WTC11 (cell line): ENCODE measurements around the gene CHADL. TPM values are rescaled to one million over a fixed set of nuclear protein-coding genes. Genes with fewer than 3 reads are reported as not detected.

Source experiments
- ATAC-seq: fragments of 200-7000 bp; cut with Tn5 transposase; 2 replicates; pipeline ENCODE4 v1.10.0; 2021; ENCODE audit warnings: mild to moderate bottlenecking, moderate library complexity
- CTCF ChIA-PET: fragments of 300-600 bp; sonication (Branson Sonifier 250); formaldehyde crosslinking; loops from one replicate; lab custom pipeline; 2021; ENCODE audit warnings: antibody characterized with exemption; lab: Charles Lee
- POLR2A ChIA-PET: fragments of 350-600 bp; sonication (Branson Sonifier 250); formaldehyde crosslinking; loops from one replicate; lab custom pipeline; 2021; ENCODE audit warnings: antibody characterized with exemption; lab: Charles Lee
- DNase-seq: peaks from one replicate; pipeline ENCODE4 v3.0.0; 2021; ENCODE audit warnings: low spot score
- H3K27ac Mint-ChIP-seq: 2 replicates; pipeline ENCODE4 v1.8.0; 2021; ENCODE audit warnings: mixed read lengths
- H3K27me3 Mint-ChIP-seq: 2 replicates; pipeline ENCODE4 v1.8.0; 2021; ENCODE audit warnings: low read depth, mild to moderate bottlenecking, moderate library complexity, mixed read lengths
- H3K36me3 Mint-ChIP-seq: 2 replicates; pipeline ENCODE4 v1.8.0; 2021; ENCODE audit warnings: mixed read lengths
- H3K4me1 Mint-ChIP-seq: 2 replicates; pipeline ENCODE4 v1.8.0; 2022; ENCODE audit warnings: mixed read lengths
- H3K4me3 Mint-ChIP-seq: 2 replicates; pipeline ENCODE4 v1.8.0; 2021; ENCODE audit warnings: mild to moderate bottlenecking, moderate library complexity, mixed read lengths
- H3K9me3 Mint-ChIP-seq: 2 replicates; pipeline ENCODE4 v1.8.0; 2021; ENCODE audit warnings: mixed read lengths
- CREB1 ChIP-seq: sonication (generic); formaldehyde crosslinking; IDR thresholded peaks from 2 replicates; pipeline ENCODE4 v1.8.0; 2023; ENCODE audit warnings: mild to moderate bottlenecking, missing genetic modification reagents
- E2F5 ChIP-seq: sonication (generic); formaldehyde crosslinking; IDR thresholded peaks from 2 replicates; pipeline ENCODE4 v1.8.1; 2022; ENCODE audit warnings: mild to moderate bottlenecking, moderate library complexity, missing genetic modification reagents
- EMX1 ChIP-seq: fragments of 250-450 bp; sonication (Bioruptor Pico); IDR thresholded peaks from 2 replicates; pipeline ENCODE4 v1.8.0; 2021; ENCODE audit warnings: mild to moderate bottlenecking
- FOXP1 ChIP-seq: sonication (generic); formaldehyde crosslinking; IDR thresholded peaks from 2 replicates; pipeline ENCODE4 v1.8.0; 2022; ENCODE audit warnings: missing genetic modification reagents, mild to moderate bottlenecking, moderate library complexity, borderline replicate concordance
- HMGA2 ChIP-seq: fragments of 250-450 bp; sonication (Bioruptor Pico); IDR thresholded peaks from 2 replicates; pipeline ENCODE4 v1.4.0; 2021; ENCODE audit warnings: mild to moderate bottlenecking, moderate library complexity
- JAZF1 ChIP-seq: fragments of 250-450 bp; sonication (Bioruptor Pico); IDR thresholded peaks from 2 replicates; pipeline ENCODE4 v1.9.0; 2021; ENCODE audit warnings: moderate library complexity, mild to moderate bottlenecking, inconsistent platforms
- TCF7 ChIP-seq: sonication (generic); formaldehyde crosslinking; IDR thresholded peaks from 2 replicates; pipeline ENCODE4 v1.8.0; 2022; ENCODE audit warnings: mild to moderate bottlenecking, low read depth, missing genetic modification reagents, moderate library complexity
- TEAD4 ChIP-seq: sonication (generic); formaldehyde crosslinking; IDR thresholded peaks from 2 replicates; pipeline ENCODE4 v1.8.0; 2022; ENCODE audit warnings: mild to moderate bottlenecking, missing genetic modification reagents
- USF1 ChIP-seq: sonication (generic); formaldehyde crosslinking; IDR thresholded peaks from 2 replicates; pipeline ENCODE4 v1.8.0; 2022; ENCODE audit warnings: mild to moderate bottlenecking, missing genetic modification reagents
- ZBTB21 ChIP-seq: sonication (generic); formaldehyde crosslinking; IDR thresholded peaks from 2 replicates; pipeline ENCODE4 v1.8.1; 2023; ENCODE audit warnings: mild to moderate bottlenecking, missing genetic modification reagents, borderline replicate concordance
- ZNF138 ChIP-seq: sonication (generic); formaldehyde crosslinking; conservative IDR thresholded peaks from 2 replicates; pipeline ENCODE4 v1.8.1; 2022; ENCODE audit warnings: mild to moderate bottlenecking, moderate library complexity, missing genetic modification reagents
- ZNF396 ChIP-seq: fragments of 250-450 bp; sonication (Bioruptor Pico); IDR thresholded peaks from 2 replicates; pipeline ENCODE4 v1.8.0; 2021; ENCODE audit warnings: mild to moderate bottlenecking, moderate library complexity, borderline replicate concordance
- ZNF416 ChIP-seq: fragments of 250-450 bp; sonication (Bioruptor Pico); IDR thresholded peaks from 2 replicates; pipeline ENCODE4 v1.9.0; 2021; ENCODE audit warnings: mild to moderate bottlenecking, inconsistent platforms
- ZNF512 ChIP-seq: sonication (generic); formaldehyde crosslinking; IDR thresholded peaks from 2 replicates; pipeline ENCODE4 v1.8.1; 2022; ENCODE audit warnings: missing genetic modification reagents, borderline replicate concordance
- total RNA-seq: library from RNA; stranded (reverse); gene quantifications from 3 replicates; pipeline ENCODE4 v1.2.3, GENCODE V29; 2021
- TF ChIP-seq, protein P1 (sequence below): fragments of 250-450 bp; sonication (Bioruptor Pico); IDR thresholded peaks from 2 replicates; pipeline ENCODE4 v2.1.2; 2022; ENCODE audit warnings: mild to moderate bottlenecking, moderate library complexity
- TF ChIP-seq, protein P2 (sequence below): sonication (generic); formaldehyde crosslinking; IDR thresholded peaks from 2 replicates; pipeline ENCODE4 v1.8.0; 2022; ENCODE audit warnings: mild to moderate bottlenecking, missing genetic modification reagents
- TF ChIP-seq, protein P3 (sequence below): fragments of 250-450 bp; sonication (Bioruptor Pico); IDR thresholded peaks from 2 replicates; pipeline ENCODE4 v1.9.0; 2021; ENCODE audit warnings: mild to moderate bottlenecking
- TF ChIP-seq, protein P4 (sequence below): fragments of 250-450 bp; sonication (Bioruptor Pico); IDR thresholded peaks from 2 replicates; pipeline ENCODE4 v1.8.0; 2021; ENCODE audit warnings: mild to moderate bottlenecking
- TF ChIP-seq, protein P5 (sequence below): sonication (generic); formaldehyde crosslinking; IDR thresholded peaks from 2 replicates; pipeline ENCODE4 v1.8.0; 2022; ENCODE audit warnings: mild to moderate bottlenecking, missing genetic modification reagents

Gene CHADL
- total RNA-seq, 1 experiment from 2014 or later: 1.2 TPM

GRCh38 chr22:41271787-41272186 is 31.1 kb upstream of the CHADL start:
- Mint-ChIP-seq H3K4me1 (no peaks in the 10 kb centered on the region), H3K27me3 (no peaks in the 10 kb centered on the region), H3K36me3 (peaks cover 79% of the 10 kb centered on the region), H3K9me3 (no peaks in the 10 kb centered on the region), H3K27ac (no peak overlapping the region), H3K4me3 (no peak overlapping the region)
- CTCF ChIA-PET: interaction anchor here (1.5 kb wide), 1 partner anchor 34 kb away, joined by 3 read pairs; no protein-coding TSS in a partner anchor
- DNase-seq: no peak
- POLR2A ChIA-PET: no interaction called here
- no peak; the same call in none of the 2 replicates for ATAC-seq
- TF ChIP-seq, protein P1, sequence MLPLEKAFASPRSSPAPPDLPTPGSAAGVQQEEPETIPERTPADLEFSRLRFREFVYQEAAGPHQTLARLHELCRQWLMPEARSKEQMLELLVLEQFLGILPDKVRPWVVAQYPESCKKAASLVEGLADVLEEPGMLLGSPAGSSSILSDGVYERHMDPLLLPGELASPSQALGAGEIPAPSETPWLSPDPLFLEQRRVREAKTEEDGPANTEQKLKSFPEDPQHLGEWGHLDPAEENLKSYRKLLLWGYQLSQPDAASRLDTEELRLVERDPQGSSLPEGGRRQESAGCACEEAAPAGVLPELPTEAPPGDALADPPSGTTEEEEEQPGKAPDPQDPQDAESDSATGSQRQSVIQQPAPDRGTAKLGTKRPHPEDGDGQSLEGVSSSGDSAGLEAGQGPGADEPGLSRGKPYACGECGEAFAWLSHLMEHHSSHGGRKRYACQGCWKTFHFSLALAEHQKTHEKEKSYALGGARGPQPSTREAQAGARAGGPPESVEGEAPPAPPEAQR (CRISPR knock-in tag): no peak
- no peak for TF ChIP-seq E2F5 (CRISPR knock-in tag)
- TF ChIP-seq ZNF138 (CRISPR knock-in tag): no peak
- TF ChIP-seq, protein P2, sequence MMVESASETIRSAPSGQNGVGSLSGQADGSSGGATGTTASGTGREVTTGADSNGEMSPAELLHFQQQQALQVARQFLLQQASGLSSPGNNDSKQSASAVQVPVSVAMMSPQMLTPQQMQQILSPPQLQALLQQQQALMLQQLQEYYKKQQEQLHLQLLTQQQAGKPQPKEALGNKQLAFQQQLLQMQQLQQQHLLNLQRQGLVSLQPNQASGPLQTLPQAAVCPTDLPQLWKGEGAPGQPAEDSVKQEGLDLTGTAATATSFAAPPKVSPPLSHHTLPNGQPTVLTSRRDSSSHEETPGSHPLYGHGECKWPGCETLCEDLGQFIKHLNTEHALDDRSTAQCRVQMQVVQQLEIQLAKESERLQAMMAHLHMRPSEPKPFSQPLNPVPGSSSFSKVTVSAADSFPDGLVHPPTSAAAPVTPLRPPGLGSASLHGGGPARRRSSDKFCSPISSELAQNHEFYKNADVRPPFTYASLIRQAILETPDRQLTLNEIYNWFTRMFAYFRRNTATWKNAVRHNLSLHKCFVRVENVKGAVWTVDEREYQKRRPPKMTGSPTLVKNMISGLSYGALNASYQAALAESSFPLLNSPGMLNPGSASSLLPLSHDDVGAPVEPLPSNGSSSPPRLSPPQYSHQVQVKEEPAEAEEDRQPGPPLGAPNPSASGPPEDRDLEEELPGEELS (CRISPR knock-in tag): no peak
- TF ChIP-seq CREB1 (CRISPR knock-in tag): no peak
- TF ChIP-seq, protein P3, sequence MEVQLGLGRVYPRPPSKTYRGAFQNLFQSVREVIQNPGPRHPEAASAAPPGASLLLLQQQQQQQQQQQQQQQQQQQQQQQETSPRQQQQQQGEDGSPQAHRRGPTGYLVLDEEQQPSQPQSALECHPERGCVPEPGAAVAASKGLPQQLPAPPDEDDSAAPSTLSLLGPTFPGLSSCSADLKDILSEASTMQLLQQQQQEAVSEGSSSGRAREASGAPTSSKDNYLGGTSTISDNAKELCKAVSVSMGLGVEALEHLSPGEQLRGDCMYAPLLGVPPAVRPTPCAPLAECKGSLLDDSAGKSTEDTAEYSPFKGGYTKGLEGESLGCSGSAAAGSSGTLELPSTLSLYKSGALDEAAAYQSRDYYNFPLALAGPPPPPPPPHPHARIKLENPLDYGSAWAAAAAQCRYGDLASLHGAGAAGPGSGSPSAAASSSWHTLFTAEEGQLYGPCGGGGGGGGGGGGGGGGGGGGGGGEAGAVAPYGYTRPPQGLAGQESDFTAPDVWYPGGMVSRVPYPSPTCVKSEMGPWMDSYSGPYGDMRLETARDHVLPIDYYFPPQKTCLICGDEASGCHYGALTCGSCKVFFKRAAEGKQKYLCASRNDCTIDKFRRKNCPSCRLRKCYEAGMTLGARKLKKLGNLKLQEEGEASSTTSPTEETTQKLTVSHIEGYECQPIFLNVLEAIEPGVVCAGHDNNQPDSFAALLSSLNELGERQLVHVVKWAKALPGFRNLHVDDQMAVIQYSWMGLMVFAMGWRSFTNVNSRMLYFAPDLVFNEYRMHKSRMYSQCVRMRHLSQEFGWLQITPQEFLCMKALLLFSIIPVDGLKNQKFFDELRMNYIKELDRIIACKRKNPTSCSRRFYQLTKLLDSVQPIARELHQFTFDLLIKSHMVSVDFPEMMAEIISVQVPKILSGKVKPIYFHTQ: no peak
- TF ChIP-seq, protein P4, sequence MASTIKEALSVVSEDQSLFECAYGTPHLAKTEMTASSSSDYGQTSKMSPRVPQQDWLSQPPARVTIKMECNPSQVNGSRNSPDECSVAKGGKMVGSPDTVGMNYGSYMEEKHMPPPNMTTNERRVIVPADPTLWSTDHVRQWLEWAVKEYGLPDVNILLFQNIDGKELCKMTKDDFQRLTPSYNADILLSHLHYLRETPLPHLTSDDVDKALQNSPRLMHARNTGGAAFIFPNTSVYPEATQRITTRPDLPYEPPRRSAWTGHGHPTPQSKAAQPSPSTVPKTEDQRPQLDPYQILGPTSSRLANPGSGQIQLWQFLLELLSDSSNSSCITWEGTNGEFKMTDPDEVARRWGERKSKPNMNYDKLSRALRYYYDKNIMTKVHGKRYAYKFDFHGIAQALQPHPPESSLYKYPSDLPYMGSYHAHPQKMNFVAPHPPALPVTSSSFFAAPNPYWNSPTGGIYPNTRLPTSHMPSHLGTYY: no peak
- TF ChIP-seq FOXP1: no peak
- TF ChIP-seq ZNF512 (CRISPR knock-in tag): no peak
- TF ChIP-seq TEAD4 (CRISPR knock-in tag): no peak
- TF ChIP-seq, protein P5, sequence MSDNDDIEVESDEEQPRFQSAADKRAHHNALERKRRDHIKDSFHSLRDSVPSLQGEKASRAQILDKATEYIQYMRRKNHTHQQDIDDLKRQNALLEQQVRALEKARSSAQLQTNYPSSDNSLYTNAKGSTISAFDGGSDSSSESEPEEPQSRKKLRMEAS: no peak
- no peak for TF ChIP-seq HMGA2
- no peak for TF ChIP-seq ZNF416 (CRISPR knock-in tag)
- no peak for TF ChIP-seq JAZF1
- TF ChIP-seq ZNF396 (CRISPR knock-in tag): no peak
- TF ChIP-seq TCF7 (CRISPR knock-in tag): no peak
- no peak for TF ChIP-seq ZBTB21 (CRISPR knock-in tag)
- TF ChIP-seq USF1 (CRISPR knock-in tag): no peak
- no peak for TF ChIP-seq EMX1 (CRISPR knock-in tag)
